ENCODE results near the gene PIK3C3. TPM values are rescaled to one million over a fixed set of nuclear protein-coding genes. Genes with fewer than 3 reads are reported as not detected.

The PIK3C3 gene
- total RNA-seq, 2 donors from 2014 or later: 23.1 to 31.0 TPM

GRCh38 chr18:41972067-41972925 is 17.3 kb downstream of the PIK3C3 start:
- Histone ChIP-seq H3K4me1 (peaks cover 6% of the 10 kb centered on the region), H3K4me3 (no peak overlapping the region), H3K27ac (no peak overlapping the region), H3K36me3 (replicated peaks in 1 of 2; ENCODE audit: insufficient read depth in 1 of 2, low read depth in 2 of 2) (peaks cover 3 to 6% of the 10 kb centered on the region in 2 donors), H3K9me3 (no peaks in the 10 kb centered on the region), H3K27me3 (no peaks in the 10 kb centered on the region)
- DNase-seq (no peak), ATAC-seq (no peak)
- 58 to 83% methylated on average over 3 of the region's 3 CpGs for WGBS, 2 donors
- no peak for TF ChIP-seq POLR2A (IDR thresholded peaks at IDR 0.05)
- no peak for TF ChIP-seq CTCF (IDR thresholded peaks at IDR 0.05)
- intact Hi-C loops (cut with DNase I): no loop called here

GRCh38 chr18:41973983-41974382 is 18.9 kb downstream of the PIK3C3 start:
- Histone ChIP-seq H3K9me3 (no peaks in the 10 kb centered on the region), H3K36me3 (replicated peaks in 1 of 2; ENCODE audit: insufficient read depth in 1 of 2, low read depth in 2 of 2) (peaks cover 3 to 6% of the 10 kb centered on the region in 2 donors), H3K4me3 (no peak overlapping the region), H3K4me1 (no peaks in the 10 kb centered on the region), H3K27ac (no peak overlapping the region), H3K27me3 (no peaks in the 10 kb centered on the region)
- intact Hi-C loops (cut with DNase I): no loop called here
- 63 to 65% methylated on average over 2 of the region's 2 CpGs for WGBS, 2 donors
- ATAC-seq (no peak), DNase-seq (no peak)
- TF ChIP-seq POLR2A (IDR thresholded peaks at IDR 0.05) (no peak), CTCF (IDR thresholded peaks at IDR 0.05) (no peak)

GRCh38 chr18:41974796-41975201 is 19.8 kb downstream of the PIK3C3 start:
- H3K27ac ChIP-seq: no peak overlapping the region
- no peaks in the 10 kb centered on the region for H3K27me3 ChIP-seq
- WGBS, 2 donors: 68 to 84% methylated on average over 1 of the region's 1 CpG
- no peaks in the 10 kb centered on the region for H3K4me1 ChIP-seq
- intact Hi-C loops (cut with DNase I): no loop called here
- no peak overlapping the region for H3K4me3 ChIP-seq
- peaks cover 3 to 6% of the 10 kb centered on the region in 2 donors for H3K36me3 ChIP-seq (replicated peaks in 1 of 2; ENCODE audit: insufficient read depth in 1 of 2, low read depth in 2 of 2)
- DNase-seq: no peak
- no peak for ATAC-seq
- TF ChIP-seq CTCF (IDR thresholded peaks at IDR 0.05) (no peak), POLR2A (IDR thresholded peaks at IDR 0.05) (no peak)
- H3K9me3 ChIP-seq: no peaks in the 10 kb centered on the region

GRCh38 chr18:41975284-41975683 is 20.2 kb downstream of the PIK3C3 start:
- no peak for ATAC-seq
- Histone ChIP-seq H3K36me3 (replicated peaks in 1 of 2; ENCODE audit: insufficient read depth in 1 of 2, low read depth in 2 of 2) (peaks cover 3 to 6% of the 10 kb centered on the region in 2 donors), H3K27me3 (no peaks in the 10 kb centered on the region), H3K27ac (no peak overlapping the region), H3K4me3 (no peak overlapping the region), H3K9me3 (no peaks in the 10 kb centered on the region), H3K4me1 (no peaks in the 10 kb centered on the region)
- intact Hi-C loops (cut with DNase I): no loop called here
- no peak for DNase-seq
- WGBS, 2 donors: 78 to 85% methylated on average over 5 of the region's 5 CpGs
- no peak for TF ChIP-seq CTCF (IDR thresholded peaks at IDR 0.05)
- no peak for TF ChIP-seq POLR2A (IDR thresholded peaks at IDR 0.05)

- ATAC-seq (no peak), DNase-seq (no peak)
- no peak overlapping the region for H3K4me3 ChIP-seq
- TF ChIP-seq POLR2A (IDR thresholded peaks at IDR 0.05) (no peak), CTCF (IDR thresholded peaks at IDR 0.05) (no peak)
- intact Hi-C loops (cut with DNase I): no loop called here
- H3K36me3 ChIP-seq (replicated peaks in 1 of 2; ENCODE audit: insufficient read depth in 1 of 2, low read depth in 2 of 2): no peaks in the 10 kb centered on the region
- no peaks in the 10 kb centered on the region for H3K9me3 ChIP-seq
- no peaks in the 10 kb centered on the region for H3K27me3 ChIP-seq
- H3K27ac ChIP-seq: no peak overlapping the region
- 80 to 88% methylated on average over 6 of the region's 6 CpGs for WGBS, 2 donors
- no peaks in the 10 kb centered on the region for H3K4me1 ChIP-seq
Observed at GRCh38 chr18:41977233-41977632, 22.2 kb downstream of the PIK3C3 start.
